Islet precursor cell (in vitro differentiated cells): Measurements from ENCODE around the gene FECH.
"Not testable (repeated sequence)": the region's sequence is repeated elsewhere in the genome, so short reads cannot be mapped to it uniquely, and the experiment has no call there.

Experiments used
- DNase-seq: peaks from one replicate; pipeline ENCODE4 v3.0.0-alpha.2; 2018

The FECH gene

DNA sequence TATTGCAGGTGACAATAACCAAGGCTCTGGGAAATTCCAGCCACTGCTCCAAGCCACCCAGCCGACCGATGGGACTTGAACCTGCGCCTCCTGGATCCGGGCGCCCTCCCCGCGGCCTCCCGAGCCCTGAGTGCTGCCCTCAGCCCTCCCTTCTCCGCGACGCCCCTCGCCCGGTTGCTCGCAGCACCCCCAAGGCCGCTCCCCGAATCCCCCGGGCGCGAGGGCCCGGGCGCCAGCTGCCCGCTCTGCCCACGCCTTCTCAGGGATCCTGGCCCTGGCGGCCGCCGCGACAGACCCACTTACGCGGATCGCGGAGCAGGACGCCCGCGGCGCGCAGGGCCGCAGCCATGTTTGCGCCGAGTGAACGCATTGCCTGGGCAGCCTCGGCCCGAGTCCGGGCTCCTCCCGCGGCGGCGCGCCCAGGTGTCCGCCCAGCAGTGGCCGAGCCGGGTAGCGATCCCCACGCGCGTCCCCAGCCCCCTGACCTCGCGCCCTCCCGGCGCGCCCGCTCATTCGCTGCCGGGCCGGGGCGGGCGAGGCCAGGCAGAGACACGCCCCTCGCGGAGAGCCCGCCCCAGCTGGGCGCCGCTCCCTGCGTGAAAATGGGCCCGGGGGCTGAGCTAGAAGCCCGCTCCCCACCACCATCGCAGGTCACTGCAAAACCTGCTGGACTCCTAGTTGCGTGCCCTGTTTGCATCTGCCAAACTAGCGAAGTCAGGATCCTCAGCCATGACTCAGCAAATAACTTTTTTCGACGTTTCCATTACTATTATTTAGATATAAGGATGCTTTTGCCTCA lies at the start of gene FECH:
FECH (minus strand) TSS at position 452 of the 799 bp plus-strand sequence; CDS start at position 370, 82 bp downstream.
- DNase-seq, result peak; percentile 88

- DNase-seq, result no peak
Measured at GRCh38 chr18:57635003-57635822, 48.7 kb upstream of the FECH start.

DNA sequence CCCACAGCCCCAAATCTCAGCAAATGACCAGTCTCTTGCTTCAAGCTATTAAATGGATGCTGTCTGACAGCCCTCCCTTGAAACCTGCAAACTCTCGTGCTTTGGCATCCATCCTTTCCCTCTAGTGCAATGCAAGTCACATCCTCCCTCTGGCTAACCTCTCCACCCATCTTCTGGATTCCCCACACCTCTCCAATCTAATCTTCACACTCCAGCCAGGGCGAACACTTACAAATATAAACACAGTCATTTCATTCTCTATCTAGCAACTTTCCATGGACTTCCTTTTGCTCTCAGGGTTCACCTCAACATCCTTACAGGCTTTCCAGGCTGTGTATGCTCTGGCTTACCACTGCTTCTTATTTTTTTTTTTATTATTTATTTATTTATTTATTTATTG lies 45.2 kb upstream of the FECH start:
- DNase-seq, result no peak

DNA sequence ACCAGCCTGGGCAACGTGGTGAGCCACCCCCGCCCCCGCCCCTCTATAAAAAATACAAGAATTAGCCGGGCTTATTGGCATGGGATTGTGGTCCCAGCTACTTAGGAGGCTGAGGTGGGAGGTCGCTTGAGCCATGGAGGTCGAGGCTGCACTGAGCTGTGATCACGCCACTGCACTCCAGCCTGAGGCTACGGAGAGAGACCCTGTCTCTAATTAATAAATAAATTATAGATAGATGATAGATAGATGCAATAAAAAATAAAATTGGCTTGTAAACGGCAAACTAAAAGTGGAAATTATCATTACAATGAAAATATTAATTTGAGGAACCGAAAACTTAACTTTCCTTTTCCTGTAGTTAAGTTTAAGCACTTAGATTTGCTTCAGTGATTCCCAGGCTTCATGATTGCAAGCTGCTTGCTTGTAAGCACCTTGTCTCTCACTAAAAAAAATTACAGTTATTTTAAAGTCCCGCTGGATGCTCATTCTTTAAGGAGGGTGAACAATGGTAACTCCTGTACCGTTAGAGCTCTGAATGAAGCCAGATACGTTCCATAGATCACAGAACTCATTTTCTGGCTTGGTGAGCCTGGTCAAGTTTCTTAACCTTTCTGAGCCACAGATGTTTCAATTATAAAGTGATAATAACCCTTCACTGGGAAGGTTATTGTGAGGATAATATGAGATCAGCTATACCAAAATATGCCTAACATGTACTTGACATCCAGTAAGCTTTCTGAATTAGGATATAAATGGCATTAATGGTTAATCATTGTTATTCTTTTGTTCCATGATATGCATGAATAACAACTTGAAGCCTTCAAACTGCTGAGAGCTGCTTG lies 44.5 kb upstream of the FECH start:
- DNase-seq, result no peak

DNA sequence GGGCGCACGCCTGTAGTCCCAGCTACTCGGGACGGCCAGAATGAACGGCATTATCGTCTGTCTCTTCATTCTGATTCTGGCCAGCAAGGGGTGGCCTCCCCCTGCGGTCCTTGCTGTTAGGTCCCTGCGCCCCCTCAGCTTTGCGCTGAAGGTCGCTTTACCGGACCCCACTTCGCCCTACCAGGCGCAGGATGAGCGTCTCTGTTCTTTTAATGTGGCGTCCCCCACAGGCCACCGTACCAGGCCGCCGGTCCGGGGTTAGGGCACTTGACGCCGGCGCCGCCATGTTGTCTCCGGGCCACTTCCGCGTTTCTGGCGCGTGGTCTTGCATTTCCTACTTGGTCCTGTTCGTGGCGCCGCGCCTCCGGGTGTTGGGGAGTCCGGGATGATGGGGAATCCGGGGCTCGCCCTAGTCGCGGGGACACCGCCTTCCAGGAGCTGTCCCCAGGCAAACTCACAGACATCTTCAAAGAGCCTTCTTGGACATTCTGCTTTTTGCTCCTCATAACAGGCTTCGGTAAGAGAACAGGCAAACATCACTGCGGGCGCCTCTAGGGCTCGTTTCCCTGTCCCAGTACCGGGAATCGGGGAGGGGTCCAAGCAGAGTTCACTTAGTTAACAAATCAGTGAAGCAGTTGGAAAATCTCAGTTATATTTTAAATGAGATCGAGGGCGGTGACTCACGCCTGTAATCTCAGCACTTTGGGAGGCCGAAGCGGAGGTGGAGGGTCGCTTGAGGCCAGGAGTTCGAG lies 43.7 kb upstream of the FECH start:
- peak; percentile 96 for DNase-seq

- no peak for DNase-seq
Measured at GRCh38 chr18:57629422-57629821, 42.9 kb upstream of the FECH start.

- peak; percentile 58 for DNase-seq
Measured at GRCh38 chr18:57627488-57627887, 41.0 kb upstream of the FECH start.

DNA sequence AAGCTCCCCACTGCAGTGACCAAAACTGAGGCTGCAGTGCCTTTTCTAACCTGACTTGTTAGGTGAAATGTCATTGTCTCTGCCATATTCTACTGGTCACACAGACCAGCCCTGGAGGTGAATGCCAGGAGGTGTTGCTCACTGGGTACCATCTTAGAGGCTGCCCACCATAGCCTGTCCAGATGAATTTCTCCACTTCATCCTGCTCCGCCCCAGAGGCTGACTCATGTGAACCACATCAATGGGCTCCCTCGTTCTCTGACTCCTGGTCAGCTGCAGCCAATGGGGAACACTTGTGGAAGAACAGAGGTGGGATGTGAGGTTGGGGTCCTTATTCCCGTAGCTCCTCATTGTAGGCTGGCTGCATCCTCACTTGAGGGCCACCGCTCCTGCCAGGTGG lies 38.5 kb upstream of the FECH start:
- peak; percentile 68 for DNase-seq

DNA sequence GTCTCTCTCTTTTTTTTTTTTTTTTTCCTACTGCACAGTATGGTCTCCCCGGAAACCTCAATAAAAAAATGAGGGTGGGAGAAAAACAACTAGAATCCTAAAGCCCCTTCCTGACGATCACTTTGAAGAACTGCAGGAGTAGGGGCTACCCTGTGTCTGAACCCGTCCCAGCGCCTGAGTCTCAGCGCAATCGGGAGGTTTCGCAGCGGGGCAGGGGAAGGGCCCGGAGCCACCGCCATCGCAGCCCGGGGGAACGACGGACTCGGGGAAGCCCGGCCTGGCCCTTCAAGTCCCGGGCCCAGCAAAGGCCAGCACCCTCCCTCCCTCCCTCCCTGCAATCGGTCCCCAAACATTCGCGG lies 34.7 kb upstream of the FECH start:
- no peak for DNase-seq

DNA sequence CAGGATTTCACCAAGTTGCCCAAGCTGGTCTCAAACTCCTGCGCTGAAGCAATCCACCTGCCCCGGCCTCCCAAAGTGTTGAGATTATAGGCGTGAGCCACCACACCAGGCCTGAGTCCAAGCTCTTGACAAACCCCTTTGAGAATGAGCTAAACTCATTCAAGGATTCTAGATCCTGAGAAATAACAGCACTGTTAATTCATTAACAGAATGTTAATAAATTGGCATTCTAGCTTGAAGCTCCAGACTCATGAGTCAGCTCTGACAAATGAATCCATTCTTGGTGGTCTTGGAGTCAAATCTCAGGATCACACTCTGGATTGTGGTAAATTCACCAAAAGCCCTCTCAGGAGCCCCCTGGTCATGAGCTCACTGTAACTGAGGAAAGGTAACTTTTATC lies 33.4 kb upstream of the FECH start:
- no peak for DNase-seq

DNA sequence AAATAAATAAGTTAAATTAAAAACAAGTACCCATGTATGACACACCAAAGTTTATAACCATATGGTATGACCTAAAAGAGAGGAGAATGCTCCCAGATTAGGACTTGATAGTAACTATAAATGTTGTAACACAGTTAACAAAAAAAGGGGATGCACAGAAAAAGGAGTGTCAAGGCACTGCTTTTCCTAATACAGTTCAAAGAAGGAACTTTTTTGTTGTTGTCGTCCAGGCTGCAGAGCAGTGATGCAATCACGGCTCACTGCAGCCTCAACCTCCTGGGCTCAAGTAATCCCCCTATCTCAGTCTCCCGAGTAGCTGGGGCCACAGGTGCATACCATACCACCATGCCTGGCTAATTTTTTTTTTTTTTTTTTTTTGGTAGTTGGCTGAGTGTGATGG lies 32.4 kb upstream of the FECH start:
- DNase-seq, result no peak

DNA sequence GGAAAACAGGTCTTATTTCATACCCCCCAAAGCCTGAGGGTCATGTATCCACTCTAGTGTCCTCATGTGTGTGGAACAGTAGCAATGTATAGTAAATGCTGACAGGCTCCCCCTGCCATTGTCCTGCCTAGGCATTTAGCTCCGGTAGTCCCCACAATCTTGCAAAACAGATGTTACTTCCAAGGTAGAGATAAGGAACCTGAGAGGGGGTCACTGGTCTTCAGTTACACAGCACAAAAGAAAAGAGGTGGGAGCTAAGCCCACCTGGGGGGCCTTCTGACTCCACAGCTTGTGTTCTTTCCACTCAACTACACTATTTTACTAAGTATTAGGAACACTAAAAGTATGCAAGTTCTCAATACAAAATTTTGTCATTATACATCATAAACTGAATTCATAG lies 17.4 kb upstream of the FECH start:
- DNase-seq, result no peak

DNA sequence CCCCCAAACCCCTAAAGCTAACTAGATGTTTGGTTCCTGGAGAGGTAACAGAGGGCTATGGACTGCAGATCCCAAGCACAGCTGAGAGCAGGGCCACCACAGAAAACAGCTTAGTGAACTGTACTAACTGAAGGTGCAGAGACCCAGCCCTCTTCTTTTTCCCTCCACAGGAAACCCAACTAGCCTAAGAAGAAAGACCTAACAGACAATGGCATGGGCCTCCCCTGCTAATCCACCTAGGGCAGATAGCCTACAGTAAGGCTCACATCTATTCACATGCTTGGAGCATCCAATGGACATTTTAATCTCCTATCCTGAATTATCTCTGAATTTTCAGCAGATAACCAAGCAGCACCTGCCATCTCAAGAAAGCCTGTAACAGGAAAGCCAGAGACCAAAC lies 8.8 kb upstream of the FECH start:
- DNase-seq, result no peak

GRCh38 chr18:57592716-57593115 lies 6.2 kb upstream of the FECH start:
- DNase-seq, result not testable (repeated sequence)

DNA sequence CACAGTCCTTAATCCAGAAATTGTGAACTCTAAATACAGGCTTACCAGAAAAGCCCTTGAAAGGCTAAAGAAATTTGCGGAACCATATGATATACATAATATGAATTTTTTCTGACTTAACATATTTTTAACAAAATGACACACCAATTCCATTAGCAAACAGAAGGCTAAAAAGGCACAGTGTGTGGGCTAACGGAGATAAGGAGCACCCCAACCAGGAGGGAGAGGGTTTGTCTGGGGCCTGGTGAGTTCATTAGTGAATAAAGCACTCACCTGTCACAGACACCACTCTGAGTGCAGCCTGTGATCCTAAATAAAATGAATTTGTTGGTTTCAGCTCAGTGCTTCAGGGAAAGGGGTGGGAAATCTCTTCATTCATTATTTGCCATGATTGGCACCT lies 2.7 kb upstream of the FECH start:
- no peak for DNase-seq

GRCh38 chr18:57587098-57587661 lies 678 bp upstream of the FECH start:
- no peak for DNase-seq

GRCh38 chr18:57585855-57586250 lies 649 bp downstream of the FECH start:
- no peak for DNase-seq

DNA sequence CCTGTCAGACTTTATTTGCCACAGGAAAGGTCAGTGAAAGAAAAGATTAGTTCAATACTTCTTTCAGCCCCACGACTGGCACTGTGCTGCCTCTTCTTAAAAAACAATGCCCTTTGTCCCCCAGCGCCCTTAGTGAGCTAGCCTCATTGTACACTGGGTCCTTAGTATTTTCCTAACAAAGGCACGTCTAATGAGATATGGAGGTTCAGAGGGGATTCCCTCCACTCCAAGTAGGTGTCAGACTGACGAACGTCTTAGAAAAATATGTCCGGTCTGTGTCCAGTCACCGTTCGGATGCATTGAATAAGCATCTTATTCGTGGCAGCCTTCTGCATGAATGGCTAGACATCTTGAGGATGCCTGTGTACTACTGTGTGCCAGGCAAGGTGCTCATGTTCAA lies 1.1 kb downstream of the FECH start:
- DNase-seq, result no peak

- DNase-seq, result no peak
Measured at GRCh38 chr18:57584444-57584843, 2.1 kb downstream of the FECH start.

GRCh38 chr18:57583297-57583835 lies 3.1 kb downstream of the FECH start:
- DNase-seq, result no peak

DNA sequence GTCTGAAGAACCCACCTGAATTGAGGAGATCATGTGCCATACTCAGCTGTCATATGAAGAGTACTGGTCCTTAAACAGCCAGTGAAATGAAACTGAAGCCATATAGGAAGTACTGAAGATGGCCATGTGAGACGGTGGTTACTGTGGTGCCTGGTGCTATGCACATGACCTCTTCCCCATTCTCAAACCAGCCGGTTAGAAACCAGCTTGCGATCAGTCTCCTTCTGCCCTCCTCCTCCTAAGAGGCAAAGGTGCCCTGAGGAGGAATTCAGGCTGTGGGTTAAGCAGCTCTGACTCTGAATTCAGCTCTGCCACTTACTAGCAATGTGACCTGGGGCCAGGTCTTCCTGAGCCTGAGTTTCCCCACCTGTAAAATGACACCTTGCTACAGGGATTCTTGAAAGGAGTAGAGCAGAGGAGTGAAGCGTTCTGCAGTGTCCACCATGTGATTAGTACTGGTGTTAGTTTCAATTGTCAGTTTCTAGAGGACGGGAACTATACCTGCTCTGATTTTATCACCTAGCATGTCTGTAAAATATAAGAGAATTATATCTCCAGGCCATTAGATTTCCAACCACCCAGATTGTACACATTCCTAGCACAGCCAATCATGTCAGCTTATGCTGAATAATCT lies 5.1 kb downstream of the FECH start:
- peak; percentile 66 for DNase-seq

- no peak for DNase-seq
Measured at GRCh38 chr18:57579934-57580333, 6.6 kb downstream of the FECH start.
